Glomerular visceral epithelial cell (primary cell): Measurements from ENCODE around the gene GET4.

Source experiments
- DNase-seq: peaks from one replicate; pipeline ENCODE4 v3.0.0-alpha.2; 2016; ENCODE audit errors: extremely low spot score

GET4 gene

DNA sequence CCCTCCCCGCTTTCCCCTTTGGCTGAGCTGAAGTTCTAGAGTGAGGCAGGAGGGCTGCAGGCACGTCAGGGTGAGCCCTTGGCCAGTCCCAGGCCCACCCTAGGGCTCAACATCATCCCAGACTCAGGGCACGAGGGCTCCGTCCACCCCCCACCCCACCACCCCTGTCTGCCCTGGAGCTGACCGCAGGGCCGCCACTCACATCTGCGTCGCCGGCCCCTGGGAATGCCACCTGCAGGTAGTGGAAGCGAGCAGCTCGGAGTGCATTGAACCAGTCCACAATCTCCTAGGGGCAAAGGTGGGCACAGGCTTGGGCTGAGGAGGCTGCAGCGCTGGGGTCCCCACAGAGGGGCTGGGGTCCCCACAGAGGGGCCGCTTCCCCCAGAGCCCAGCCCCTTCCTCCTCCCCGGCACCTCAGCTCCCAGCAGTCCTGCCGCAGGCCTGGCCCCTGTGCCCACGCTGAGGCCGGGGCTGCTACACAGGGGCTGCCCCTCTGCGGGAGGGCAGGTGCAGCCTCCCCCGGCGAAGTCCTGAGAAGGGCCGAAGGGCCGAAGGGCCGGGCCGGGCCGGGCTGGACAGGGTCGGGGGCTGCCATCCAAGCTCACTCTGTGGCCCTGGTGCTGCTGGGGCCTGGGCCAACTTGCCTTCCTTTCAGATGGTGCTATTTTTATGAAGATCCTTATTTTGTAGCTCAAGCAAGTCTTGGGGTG lies 24.1 kb downstream of the GET4 start:
- DNase-seq = no peak

DNA sequence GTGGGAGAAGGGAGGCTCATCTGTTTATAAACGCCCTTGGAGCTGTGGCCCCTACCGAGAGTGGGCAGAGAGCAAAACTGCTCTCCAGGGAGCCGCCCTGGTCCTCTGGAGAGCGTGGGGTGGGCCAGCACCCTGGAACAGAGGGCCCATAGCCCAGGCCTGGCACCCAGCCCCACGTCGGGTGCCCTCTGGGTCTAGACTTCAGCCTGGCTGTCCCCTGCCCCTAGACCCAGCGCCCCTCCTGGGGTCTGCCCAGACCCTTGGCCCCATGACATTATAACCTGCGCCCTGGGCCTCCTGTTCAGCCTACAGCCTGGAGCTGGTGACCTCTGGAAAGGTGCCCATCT lies 24.7 kb downstream of the GET4 start:
- DNase-seq = no peak

DNA sequence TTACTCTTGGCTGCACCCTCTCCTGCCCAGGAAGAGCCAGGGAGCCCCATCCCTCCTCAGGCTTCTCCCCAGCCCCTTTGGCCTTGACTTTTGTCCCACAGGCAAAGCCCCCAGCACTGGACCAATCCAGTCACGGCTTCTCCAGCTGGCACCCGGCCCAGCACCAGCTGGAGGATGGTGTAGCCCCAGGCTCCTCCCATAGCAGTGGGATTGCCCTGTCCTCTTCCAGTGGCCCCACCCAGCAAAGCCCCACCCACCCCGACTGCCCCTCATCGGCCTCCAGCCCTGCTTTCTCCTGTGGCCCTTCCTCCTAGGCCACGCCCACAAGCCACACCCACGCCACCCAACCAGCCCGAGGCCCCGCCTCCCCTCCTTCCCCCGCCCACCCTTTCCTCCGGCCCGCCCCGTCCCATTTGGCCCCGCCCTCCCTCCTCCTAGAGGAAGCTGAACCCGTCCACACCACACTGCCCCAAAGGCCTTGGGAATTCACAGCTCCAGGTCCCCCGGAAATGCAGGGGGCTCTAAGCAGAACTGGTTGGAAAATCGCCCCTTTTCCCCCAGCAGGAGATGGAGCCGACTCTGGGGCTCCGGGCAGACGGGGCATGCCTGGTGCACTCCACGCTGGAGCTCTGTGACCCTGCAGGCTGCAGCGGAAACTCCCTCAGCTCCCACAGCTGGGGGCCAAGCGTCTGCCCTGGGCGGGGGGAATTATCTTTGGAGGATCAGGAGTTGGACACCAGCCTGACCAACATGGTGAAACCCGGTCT lies 25.2 kb downstream of the GET4 start:
- peak; percentile 84 for DNase-seq

DNA sequence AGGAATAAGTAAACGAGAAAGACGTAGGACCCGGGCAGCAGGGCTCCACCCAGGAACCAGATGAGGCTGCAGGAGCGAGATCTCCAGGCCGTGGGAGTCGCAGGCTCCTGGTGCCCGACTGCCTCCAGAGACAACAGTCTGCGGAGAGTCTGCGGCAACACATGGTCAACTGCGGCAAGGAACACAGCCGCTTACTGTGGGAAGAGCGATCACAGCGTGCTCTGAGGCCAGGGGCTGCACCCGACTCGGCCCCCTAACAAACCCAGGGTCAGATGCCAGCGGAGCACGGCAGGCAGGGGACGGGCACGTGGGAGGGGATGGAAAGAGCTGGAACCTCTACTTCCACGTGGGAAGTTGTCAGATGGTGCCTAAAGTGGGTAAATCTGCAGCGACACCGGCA lies 26.6 kb downstream of the GET4 start:
- no peak for DNase-seq

DNA sequence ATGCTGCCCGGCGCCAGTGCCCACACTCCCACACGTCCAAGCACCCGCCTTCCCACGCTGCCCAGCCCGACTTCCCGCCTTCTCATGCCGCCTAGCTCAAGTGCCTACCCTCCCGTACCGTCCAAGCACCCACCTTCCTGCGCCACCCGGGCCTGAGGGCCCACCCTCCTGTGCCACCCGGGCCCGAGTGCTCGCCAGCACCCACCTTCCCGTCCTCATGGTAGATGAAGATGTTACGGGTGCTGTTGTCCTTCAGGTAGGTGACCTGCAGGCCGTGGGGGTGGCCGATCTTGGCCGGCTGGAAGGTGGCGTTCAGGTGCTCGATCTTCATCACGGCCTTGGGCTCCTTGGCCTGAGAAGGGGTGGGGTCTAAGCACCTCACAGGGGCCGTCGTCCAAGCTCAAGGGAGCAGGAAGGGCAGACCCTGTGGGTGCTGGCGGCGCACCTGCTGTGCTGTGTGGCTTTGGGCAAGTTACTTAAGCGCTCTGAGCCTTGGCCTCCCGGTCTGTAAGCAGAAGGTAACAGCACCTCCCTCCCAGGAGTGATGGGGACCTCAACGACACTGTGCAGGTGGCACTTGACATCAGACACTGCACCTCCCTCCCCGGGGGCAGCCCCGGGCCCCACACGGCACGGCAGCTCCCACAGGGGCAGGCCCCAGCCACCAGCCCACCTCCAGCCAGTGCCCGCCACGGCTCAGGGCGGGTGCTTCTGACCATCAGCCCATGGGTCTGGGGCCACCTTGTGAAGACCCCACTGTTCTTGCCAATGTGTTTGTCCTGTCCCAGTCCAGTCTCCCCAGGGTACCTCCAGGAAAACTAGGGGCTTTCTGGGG lies 27.8 kb downstream of the GET4 start:
- DNase-seq = no peak

DNA sequence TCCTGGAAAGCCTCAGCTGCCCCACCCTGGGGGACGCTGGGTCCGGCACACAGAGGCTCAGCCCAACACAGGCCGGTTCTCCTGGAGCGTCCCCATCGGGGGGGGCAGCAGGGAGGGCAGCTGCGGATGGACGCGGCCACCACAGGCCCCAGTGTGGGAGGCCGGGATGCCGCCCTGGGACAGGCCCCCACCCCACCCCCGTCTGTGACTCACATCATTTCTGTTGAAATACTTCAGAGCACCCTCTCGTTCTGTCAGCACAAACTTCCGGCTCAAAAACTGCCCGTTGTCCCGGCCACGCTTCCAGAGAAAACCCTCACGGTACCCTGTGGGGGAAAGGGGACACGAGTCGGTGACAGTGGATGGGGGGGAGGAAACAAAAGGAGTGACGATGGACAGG lies 28.5 kb downstream of the GET4 start:
- no peak for DNase-seq

DNA sequence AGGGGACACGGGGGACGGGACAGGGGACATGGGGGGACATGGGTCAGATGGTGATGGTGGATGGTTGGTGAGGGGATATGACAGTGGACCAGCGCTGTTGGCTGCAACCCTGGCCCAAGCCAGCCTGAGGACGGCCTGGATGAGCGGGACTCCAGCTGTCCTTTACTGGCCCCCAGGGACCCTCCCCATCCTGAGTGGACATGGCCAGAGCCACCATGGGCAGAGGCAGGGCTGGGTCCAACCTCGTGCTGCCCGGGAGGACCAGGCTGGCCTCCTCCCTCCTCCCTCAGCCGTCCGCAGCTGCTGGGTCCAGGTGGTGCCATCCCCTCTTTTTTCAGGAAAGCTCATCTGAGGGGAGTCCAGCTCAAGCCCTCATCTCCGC lies 30.4 kb downstream of the GET4 start:
- DNase-seq = no peak

DNA sequence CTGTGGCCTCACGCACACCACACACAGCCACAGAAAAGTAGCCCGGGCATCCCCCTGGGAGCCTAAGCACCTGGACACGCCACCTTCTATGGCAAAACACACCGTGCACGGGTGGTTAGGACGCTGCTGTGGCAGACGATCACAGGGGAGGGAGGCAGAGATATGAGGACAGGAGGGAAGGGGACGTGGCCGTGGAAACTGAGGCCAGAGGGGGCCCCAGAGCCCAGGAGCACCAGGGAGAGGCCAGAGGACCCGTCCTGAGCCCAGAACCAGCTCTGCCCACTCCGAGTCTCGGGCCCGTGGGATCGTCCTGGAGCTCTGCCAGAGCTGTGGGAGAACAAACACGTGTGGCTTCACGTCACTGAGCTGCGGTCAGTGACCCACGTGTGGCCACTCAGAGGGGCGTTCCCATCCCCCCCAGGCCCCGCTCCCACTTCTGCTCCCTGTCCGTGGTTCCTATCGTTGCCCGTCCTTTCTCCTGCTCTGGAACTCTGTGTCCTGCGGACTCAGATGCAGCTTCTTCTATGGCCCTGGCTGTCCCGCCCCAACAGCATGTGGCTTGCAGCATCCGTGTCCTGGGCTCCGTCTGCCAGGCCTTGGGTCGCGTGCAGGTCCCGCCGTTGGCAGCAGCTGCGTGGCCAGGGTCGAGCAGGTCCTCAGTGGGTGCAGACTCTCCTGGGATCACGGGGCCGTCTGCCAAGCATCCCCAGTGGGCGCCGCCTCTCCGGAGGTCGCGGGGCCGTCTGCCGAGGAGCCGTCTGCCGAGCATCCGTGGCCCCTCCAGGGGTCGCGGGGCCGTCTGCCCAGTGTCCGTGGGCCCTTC lies 31.0 kb downstream of the GET4 start:
- no peak for DNase-seq

DNA sequence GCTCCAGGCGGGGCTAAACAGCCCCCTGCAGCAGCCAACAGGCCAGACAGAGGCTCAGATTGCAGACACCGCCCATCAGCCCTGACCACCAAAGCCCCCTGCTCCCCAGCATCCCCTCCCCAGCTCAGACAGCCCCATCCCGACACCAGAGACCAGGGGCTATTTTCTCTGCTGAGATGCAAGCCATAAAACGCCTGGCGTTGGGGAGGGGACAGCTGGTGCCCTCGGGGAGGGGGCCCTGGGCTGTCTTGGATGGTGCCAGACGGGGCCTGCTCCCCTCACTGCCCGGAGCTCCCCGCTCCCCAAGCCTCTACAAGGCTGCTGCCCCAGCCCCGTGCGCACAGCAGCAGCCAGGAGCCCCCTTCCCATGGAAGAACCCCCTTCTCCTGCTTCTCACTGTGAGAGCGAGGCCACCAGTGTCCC lies 31.8 kb downstream of the GET4 start:
- DNase-seq = no peak

DNA sequence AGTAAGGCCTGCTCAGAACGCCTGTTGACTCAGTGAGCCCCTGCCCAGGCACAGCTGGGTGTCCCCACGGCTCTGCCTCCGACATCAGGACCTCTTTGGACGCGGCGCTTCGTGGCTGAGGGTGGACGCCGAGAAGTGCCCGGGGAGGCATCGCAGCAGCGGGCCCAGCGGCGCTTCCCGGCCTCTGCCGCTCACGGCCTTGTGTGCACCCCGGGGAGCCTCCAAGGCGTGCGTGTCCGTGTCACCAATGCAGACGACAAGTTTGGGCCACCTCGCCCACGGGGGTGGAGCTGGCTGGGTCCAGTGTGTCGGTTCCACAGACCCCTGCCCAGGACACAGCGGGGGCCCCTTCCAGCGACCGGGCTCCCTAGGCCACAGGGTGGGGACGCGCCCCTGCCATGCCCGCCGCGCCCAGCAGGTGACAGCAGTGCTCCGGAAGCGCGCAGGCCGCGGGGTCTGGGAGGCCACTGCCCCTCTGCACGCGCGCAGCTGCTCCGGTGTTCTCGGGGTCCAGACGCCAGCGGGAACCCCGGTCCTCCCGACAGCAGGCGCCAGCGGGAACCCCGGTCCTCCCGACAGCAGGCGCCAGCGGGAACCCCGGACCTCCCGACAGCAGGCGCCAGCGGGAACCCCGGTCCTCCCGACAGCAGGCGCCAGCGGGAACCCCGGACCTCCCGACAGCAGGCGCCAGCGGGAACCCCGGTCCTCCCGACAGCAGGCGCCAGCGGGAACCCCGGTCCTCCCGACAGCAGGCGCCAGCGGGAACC lies 32.4 kb downstream of the GET4 start:
- peak; percentile 52 for DNase-seq

DNA sequence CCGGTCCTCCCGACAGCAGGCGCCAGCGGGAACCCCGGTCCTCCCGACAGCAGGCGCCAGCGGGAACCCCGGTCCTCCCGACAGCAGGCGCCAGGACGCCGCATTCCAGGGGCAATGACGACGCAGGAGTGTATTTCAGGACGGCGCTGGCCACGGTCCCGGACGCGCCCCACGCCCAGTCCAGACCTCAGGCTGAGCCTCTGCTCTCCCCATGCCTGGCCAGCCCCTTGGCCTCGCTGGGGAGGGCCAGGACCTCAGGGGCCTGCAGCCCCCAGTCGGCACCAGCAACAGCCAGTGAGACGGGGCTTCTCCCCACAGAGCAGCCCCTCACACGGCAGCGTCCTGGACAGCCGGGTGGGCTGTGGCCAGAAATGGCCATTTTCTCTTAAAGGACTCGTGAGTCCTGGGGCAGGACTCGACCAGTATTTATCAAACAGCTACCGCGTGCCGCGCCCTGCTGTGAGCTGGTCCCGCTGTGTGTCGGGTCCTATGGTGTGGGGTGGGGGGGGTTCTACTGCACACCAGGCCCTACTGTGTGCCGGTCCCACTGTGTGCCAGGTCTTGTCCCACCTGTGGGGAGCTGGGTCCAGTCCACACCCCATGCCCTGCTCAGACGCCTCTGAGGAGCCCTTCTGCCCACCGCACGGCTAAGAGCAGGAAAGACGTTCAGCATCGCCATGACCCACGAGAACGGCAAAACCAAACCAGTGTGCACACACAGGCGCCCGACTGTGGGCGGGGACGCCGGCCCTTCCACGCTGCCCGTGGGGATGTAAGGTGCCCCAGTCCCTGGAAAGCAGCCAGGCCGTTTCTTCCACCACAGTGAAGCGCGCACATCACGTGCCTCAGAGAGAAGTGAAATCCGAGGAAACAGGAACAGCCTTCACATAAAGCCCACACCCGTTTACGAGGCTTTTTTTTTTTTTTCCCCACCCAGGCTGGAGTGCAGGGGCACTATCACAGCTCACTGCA lies 33.3 kb downstream of the GET4 start:
- peak; percentile 29 for DNase-seq

DNA sequence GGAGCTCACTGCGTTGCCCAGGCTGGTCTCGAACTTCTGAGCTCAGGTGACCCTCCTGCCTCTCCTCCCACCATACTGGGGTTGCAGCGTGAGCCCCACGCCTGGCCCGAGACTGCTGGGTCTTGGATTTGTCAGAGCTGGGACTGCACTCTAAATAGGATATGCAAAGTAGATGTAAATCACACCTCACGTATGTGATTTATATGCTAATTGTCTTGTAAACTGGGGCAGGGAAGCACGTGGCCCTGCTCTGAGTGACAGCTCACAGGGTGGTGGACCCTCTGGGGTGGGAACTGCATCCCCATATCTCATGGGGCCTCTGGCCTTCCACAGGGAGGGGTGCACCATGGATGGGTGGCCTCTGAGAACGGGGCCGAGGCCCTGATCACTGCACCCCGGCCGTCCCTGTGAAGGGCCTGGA lies 34.1 kb downstream of the GET4 start:
- no peak for DNase-seq

DNA sequence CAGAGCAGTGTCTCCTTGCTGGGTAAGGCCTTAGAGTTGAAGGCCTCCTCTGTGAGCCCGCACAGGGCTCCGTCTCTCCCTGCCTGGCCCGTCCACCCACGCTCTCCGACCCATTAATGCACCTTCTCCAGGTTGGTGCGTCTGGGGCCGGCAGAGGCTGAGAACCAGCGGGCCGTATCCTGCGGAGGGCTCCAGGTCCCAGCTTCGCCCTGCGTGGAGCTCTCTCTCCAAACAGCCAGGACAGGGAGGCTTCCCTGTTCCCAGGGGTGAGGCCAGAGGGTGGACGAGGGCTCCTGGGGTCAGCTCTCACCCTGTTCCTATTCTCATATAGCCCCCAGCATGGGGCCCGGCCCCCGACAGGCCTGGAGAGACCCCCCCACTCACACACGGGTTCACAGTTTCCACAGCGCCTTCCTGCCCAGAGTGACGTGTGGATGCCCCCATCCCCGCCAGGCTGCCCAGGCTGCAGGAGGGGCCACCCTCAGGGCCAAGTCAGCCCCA lies 34.6 kb downstream of the GET4 start:
- no peak for DNase-seq

GRCh38 chr7:911791-912480 lies 35.6 kb downstream of the GET4 start:
- no peak for DNase-seq

GRCh38 chr7:913736-914520 lies 37.6 kb downstream of the GET4 start:
- DNase-seq = no peak

DNA sequence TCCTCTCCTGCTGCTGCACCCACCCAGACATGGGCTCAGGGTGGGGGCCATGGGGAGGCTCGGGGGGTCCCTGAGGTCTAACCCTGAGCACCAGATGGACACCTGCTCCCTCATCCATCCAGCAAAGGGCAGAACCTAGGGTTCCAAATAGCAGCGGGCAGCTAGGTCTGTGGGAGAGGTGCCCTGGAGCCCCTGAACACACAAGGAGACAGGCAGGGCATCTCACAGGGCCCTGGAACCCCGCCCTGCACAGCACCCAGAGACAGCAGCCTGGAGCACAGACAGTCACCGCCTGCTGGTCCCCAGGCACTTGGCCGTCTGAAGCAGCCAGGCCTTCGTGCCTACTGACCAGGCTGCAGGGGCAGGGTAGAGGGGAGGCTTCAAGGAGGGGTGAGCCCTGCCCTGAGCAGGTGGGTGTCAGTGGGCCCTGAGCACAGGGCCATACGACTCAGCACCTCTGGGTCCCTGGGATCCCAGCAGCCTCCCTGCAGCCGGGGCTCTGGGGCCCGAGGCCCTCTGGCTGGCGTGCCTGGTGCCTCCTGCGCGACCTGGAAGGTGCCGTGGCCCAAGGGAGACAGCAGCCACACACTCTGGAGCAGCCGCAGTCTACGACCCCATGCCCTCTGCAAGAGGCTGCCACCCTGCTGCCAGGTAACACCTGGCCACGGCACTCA lies 38.3 kb downstream of the GET4 start:
- DNase-seq = no peak
